Skeletal muscle tissue (tissue), 4 donors: ENCODE results near the gene PBX1. TPM values are rescaled to one million over a fixed set of nuclear protein-coding genes. Genes with fewer than 3 reads are reported as not detected.

Experiments used
- H3K27ac ChIP-seq: one replicate; pipeline ENCODE4 v1.7.0; 2013; ENCODE audit warnings: mild to moderate bottlenecking, low read depth, low read length, inconsistent platforms
- H3K27me3 ChIP-seq, 3 donors: one replicate each; pipeline ENCODE4 v1.7.0; 2013; ENCODE audit warnings: low read length in 3 of 3; ENCODE audit not compliant: control insufficient read depth in 3 of 3, insufficient read depth in 3 of 3
- H3K36me3 ChIP-seq, 3 donors: one replicate each; pipeline ENCODE4 v1.7.0; 2013; ENCODE audit warnings: low read length in 3 of 3; ENCODE audit not compliant: control insufficient read depth in 3 of 3, insufficient read depth in 3 of 3
- H3K4me1 ChIP-seq, 3 donors: one replicate each; pipeline ENCODE4 v1.7.0; 2013; ENCODE audit warnings: low read length in 3 of 3, mild to moderate bottlenecking in 3 of 3; ENCODE audit not compliant: control insufficient read depth in 3 of 3, insufficient read depth in 3 of 3
- H3K4me3 ChIP-seq, 3 donors: one replicate each; pipeline ENCODE4 v1.7.0; 2013; ENCODE audit warnings: low read length in 3 of 3
- H3K9ac ChIP-seq, 3 donors: one replicate each; pipeline ENCODE4 v1.7.0; 2013; ENCODE audit warnings: low read length in 3 of 3, mild to moderate bottlenecking in 3 of 3, moderate library complexity in 2 of 3, low read depth in 1 of 3
- H3K9me3 ChIP-seq, 3 donors: one replicate each; pipeline ENCODE4 v1.7.0; 2013; ENCODE audit warnings: low read length in 3 of 3; ENCODE audit not compliant: control insufficient read depth in 3 of 3
- total RNA-seq: library from RNA; depleted of rRNA; stranded (reverse); fragments of >200 nt; gene quantifications from one replicate; pipeline ENCODE4 v1.2.3, GENCODE V29; 2014
- donor health status: Osteomylitis.

Gene PBX1
- total RNA-seq, 1 donor from 2014 or later: 53.2 TPM

- H3K27me3 ChIP-seq: no peaks in the 10 kb centered on the region
- H3K27ac ChIP-seq: no peak overlapping the region
- no peak overlapping the region for H3K9ac ChIP-seq
- peaks cover 12 to 22% (median 15%) of the 10 kb centered on the region in 3 donors for H3K4me1 ChIP-seq
- no peaks in the 10 kb centered on the region for H3K9me3 ChIP-seq
- H3K4me3 ChIP-seq: no peak overlapping the region
- no peaks in the 10 kb centered on the region for H3K36me3 ChIP-seq
Measured at GRCh38 chr1:164654200-164654599, 95.2 kb downstream of the PBX1 start.

GRCh38 chr1:164658864-164659263, 99.9 kb downstream of the PBX1 start:
- no peaks in the 10 kb centered on the region for H3K9me3 ChIP-seq
- H3K4me1 ChIP-seq: peaks cover 21 to 38% (median 25%) of the 10 kb centered on the region in 3 donors
- H3K4me3 ChIP-seq: no peak overlapping the region
- H3K36me3 ChIP-seq: no peaks in the 10 kb centered on the region
- H3K9ac ChIP-seq: no peak overlapping the region
- H3K27ac ChIP-seq: no peak overlapping the region
- no peaks in the 10 kb centered on the region for H3K27me3 ChIP-seq

- Histone ChIP-seq H3K4me1 (peaks cover 21 to 48% (median 28%) of the 10 kb centered on the region in 3 donors), H3K36me3 (no peaks in the 10 kb centered on the region), H3K9ac (peak overlapping the region in 2 of 3 donors; percentile 25 to 35), H3K27ac (no peak overlapping the region), H3K9me3 (no peaks in the 10 kb centered on the region), H3K27me3 (no peaks in the 10 kb centered on the region), H3K4me3 (no peak overlapping the region)
Measured at GRCh38 chr1:164659621-164660411, 100.8 kb downstream of the PBX1 start.

GRCh38 chr1:164660412-164660772, 101.4 kb downstream of the PBX1 start:
- Histone ChIP-seq H3K9me3 (no peaks in the 10 kb centered on the region), H3K27me3 (no peaks in the 10 kb centered on the region), H3K4me3 (no peak overlapping the region), H3K4me1 (peaks cover 21 to 45% (median 29%) of the 10 kb centered on the region in 3 donors), H3K27ac (no peak overlapping the region), H3K9ac (peak overlapping the region in 1 of 3 donors; percentile 25), H3K36me3 (no peaks in the 10 kb centered on the region)

GRCh38 chr1:164660775-164661174, 101.8 kb downstream of the PBX1 start:
- Histone ChIP-seq H3K9me3 (no peaks in the 10 kb centered on the region), H3K9ac (no peak overlapping the region), H3K4me1 (peaks cover 21 to 45% (median 29%) of the 10 kb centered on the region in 3 donors), H3K27ac (no peak overlapping the region), H3K36me3 (no peaks in the 10 kb centered on the region), H3K4me3 (no peak overlapping the region), H3K27me3 (no peaks in the 10 kb centered on the region)

GRCh38 chr1:164662462-164662861, 103.5 kb downstream of the PBX1 start:
- Histone ChIP-seq H3K9ac (no peak overlapping the region), H3K4me1 (peaks cover 27 to 48% (median 32%) of the 10 kb centered on the region in 3 donors), H3K4me3 (no peak overlapping the region), H3K27ac (no peak overlapping the region), H3K9me3 (no peaks in the 10 kb centered on the region), H3K36me3 (no peaks in the 10 kb centered on the region), H3K27me3 (no peaks in the 10 kb centered on the region)

GRCh38 chr1:164662955-164663354, 104.0 kb downstream of the PBX1 start:
- Histone ChIP-seq H3K27ac (no peak overlapping the region), H3K9me3 (no peaks in the 10 kb centered on the region), H3K9ac (no peak overlapping the region), H3K4me3 (no peak overlapping the region), H3K36me3 (no peaks in the 10 kb centered on the region), H3K27me3 (no peaks in the 10 kb centered on the region), H3K4me1 (peaks cover 29 to 48% (median 32%) of the 10 kb centered on the region in 3 donors)

GRCh38 chr1:164664127-164664526, 105.1 kb downstream of the PBX1 start:
- Histone ChIP-seq H3K9ac (no peak overlapping the region), H3K27ac (no peak overlapping the region), H3K4me1 (peaks cover 28 to 42% (median 29%) of the 10 kb centered on the region in 3 donors)

GRCh38 chr1:164667001-164667400, 108.0 kb downstream of the PBX1 start:
- Histone ChIP-seq H3K9me3 (no peaks in the 10 kb centered on the region), H3K9ac (no peak overlapping the region), H3K36me3 (no peaks in the 10 kb centered on the region), H3K27me3 (no peaks in the 10 kb centered on the region), H3K4me1 (peaks cover 10 to 29% (median 12%) of the 10 kb centered on the region in 3 donors), H3K4me3 (no peak overlapping the region), H3K27ac (no peak overlapping the region)

More at GRCh38 chr1:164664127-164664526, 105.1 kb downstream of the PBX1 start:
- no peaks in the 10 kb centered on the region for H3K9me3 ChIP-seq
- H3K4me3 ChIP-seq: peak overlapping the region in 1 of 3 donors; percentile 11
- H3K27me3 ChIP-seq: no peaks in the 10 kb centered on the region
- no peaks in the 10 kb centered on the region for H3K36me3 ChIP-seq

GRCh38 chr1:164667600-164667999, 108.6 kb downstream of the PBX1 start:
- Histone ChIP-seq H3K9me3 (no peaks in the 10 kb centered on the region), H3K36me3 (no peaks in the 10 kb centered on the region), H3K27ac (no peak overlapping the region), H3K4me3 (no peak overlapping the region), H3K27me3 (no peaks in the 10 kb centered on the region), H3K4me1 (peaks cover 8 to 23% (median 15%) of the 10 kb centered on the region in 3 donors), H3K9ac (no peak overlapping the region)
